ENCODE measurements around the gene TMEM243. TPM values are rescaled to one million over a fixed set of nuclear protein-coding genes. Genes with fewer than 3 reads are reported as not detected.

TMEM243 gene
- total and polyA plus RNA-seq, 2 experiments from 2014 or later, result 47.7 to 49.4 TPM

DNA sequence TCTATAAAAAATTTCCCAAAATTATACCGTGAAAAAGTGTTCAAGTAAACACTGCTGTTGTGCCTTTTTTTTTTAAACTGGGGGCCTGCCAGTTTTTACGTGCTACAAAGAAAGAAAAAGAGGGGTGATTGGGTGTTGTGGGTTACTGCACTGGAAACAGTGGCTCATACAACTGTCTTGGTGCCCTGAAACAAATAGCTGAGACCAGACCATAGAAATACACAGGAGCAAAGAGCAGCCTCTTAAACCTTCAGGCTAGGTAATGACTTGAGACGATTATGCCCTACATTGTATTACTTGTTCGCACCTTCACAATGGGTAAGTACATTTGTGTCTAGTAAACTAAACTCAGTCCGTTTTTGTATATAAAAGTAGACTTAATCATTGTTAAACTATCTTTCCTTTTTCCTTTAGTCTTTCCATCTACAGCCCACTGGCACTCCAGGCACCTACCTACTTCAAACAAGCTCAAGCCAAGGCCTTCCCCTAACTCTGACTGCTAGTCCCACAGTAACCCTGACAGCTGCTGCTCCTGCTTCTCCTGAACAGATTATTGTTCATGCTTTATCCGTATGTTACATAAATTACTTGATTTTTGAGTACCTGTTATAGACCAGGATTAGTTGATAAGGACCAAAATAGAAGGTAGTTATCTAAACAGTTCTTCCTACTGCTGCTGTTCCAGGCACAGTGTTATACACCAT, 26.6 kb downstream of the TMEM243 start:
- H3K27ac ChIP-seq, result no peak overlapping the region
- H3K4me1 ChIP-seq (ENCODE audit: insufficient read depth), result no peaks in the 10 kb centered on the region
- no peak overlapping the region for H3K4me3 ChIP-seq
- H3K4me2 ChIP-seq, result no peak overlapping the region
- TF ChIP-seq EZH2 (IDR thresholded peaks at IDR 0.05; ENCODE audit: borderline replicate concordance) (no peak), EZH2phosphoT487 (IDR thresholded peaks at IDR 0.05; ENCODE audit: low read depth, severe bottlenecking, unreplicated experiment) (no peak), CTCF (IDR thresholded peaks at IDR 0.05; ENCODE audit: poor library complexity) (no peak)
- no peaks in the 10 kb centered on the region for H4K20me1 ChIP-seq (ENCODE audit: insufficient read depth, poor library complexity, severe bottlenecking)
- no peaks in the 10 kb centered on the region for H3K79me2 ChIP-seq
- WGBS (ENCODE audit: low lambda C conversion rate, missing lambda C conversion rate), result 90% methylated on average over 6 of the region's 6 CpGs
- H3K36me3 ChIP-seq (replicated peaks; ENCODE audit: insufficient read depth, low read depth), result no peaks in the 10 kb centered on the region
- H2AFZ ChIP-seq, result no peak overlapping the region
- H3K9me3 ChIP-seq (ENCODE audit: low read depth), result no peaks in the 10 kb centered on the region
- H3K9me2 ChIP-seq (replicated peaks; ENCODE audit: insufficient read depth), result no peaks in the 10 kb centered on the region
- H3K27me3 ChIP-seq, result no peaks in the 10 kb centered on the region
- DNase-seq (ENCODE audit: low spot score), result no peak

DNA sequence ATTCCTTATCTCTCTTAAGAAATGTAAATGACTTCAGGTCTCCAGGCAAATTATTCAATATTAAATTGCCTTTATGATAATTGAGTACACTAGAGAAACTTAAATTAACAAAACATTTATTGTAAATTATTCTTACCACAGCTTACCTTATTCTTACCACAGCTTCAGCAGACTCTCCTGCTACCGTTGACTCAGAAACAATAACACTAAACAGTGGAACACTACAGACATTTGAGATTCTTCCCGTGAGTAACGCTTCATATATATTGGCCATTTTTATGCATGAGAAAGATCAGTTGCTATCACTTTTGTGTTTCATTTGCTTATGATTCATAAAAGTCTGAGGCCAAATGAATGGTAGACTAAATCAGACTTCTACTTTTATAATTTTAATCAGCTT, 28.7 kb downstream of the TMEM243 start:
- 94% methylated on average over 3 of the region's 3 CpGs for WGBS (ENCODE audit: low lambda C conversion rate, missing lambda C conversion rate)
- no peaks in the 10 kb centered on the region for H4K20me1 ChIP-seq (ENCODE audit: insufficient read depth, poor library complexity, severe bottlenecking)
- H3K9me3 ChIP-seq (ENCODE audit: low read depth), result no peaks in the 10 kb centered on the region
- H3K4me3 ChIP-seq, result no peak overlapping the region
- no peak for DNase-seq (ENCODE audit: low spot score)
- TF ChIP-seq EZH2 (IDR thresholded peaks at IDR 0.05; ENCODE audit: borderline replicate concordance), result no peak
- TF ChIP-seq CTCF (IDR thresholded peaks at IDR 0.05; ENCODE audit: poor library complexity), result no peak
- TF ChIP-seq EZH2phosphoT487 (IDR thresholded peaks at IDR 0.05; ENCODE audit: low read depth, severe bottlenecking, unreplicated experiment), result no peak
- no peaks in the 10 kb centered on the region for H3K9me2 ChIP-seq (replicated peaks; ENCODE audit: insufficient read depth)
- H3K27ac ChIP-seq, result no peak overlapping the region
- H3K36me3 ChIP-seq (replicated peaks; ENCODE audit: insufficient read depth, low read depth), result no peaks in the 10 kb centered on the region
- no peak overlapping the region for H3K4me2 ChIP-seq
- no peaks in the 10 kb centered on the region for H3K27me3 ChIP-seq
- H3K79me2 ChIP-seq, result no peaks in the 10 kb centered on the region
- no peaks in the 10 kb centered on the region for H3K4me1 ChIP-seq (ENCODE audit: insufficient read depth)
- no peak overlapping the region for H2AFZ ChIP-seq

DNA sequence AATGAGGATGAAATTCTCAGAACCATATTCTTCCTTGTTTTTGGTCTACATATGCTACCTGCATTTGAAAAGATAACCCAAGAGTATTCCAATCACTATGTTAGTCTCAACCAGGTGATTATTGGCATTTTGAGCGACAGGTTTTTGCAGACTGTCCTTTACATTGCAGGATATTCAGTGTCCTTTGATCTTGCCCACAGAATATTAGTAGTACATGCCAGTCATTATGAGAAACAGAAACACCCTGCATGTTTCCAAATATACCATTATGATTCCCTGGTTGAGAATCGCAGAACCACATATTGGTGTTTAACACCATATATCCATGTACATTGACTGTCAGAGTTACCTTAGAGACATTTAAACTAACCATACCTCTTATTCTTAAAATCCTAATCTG, 30.6 kb downstream of the TMEM243 start:
- Histone ChIP-seq H3K9me3 (ENCODE audit: low read depth) (no peaks in the 10 kb centered on the region), H3K4me3 (no peak overlapping the region), H3K4me2 (no peak overlapping the region), H3K9me2 (replicated peaks; ENCODE audit: insufficient read depth) (no peaks in the 10 kb centered on the region), H2AFZ (no peak overlapping the region), H4K20me1 (ENCODE audit: insufficient read depth, poor library complexity, severe bottlenecking) (no peaks in the 10 kb centered on the region), H3K27me3 (no peaks in the 10 kb centered on the region), H3K36me3 (replicated peaks; ENCODE audit: insufficient read depth, low read depth) (no peaks in the 10 kb centered on the region), H3K4me1 (ENCODE audit: insufficient read depth) (no peaks in the 10 kb centered on the region), H3K79me2 (no peaks in the 10 kb centered on the region), H3K27ac (no peak overlapping the region)
- WGBS (ENCODE audit: low lambda C conversion rate, missing lambda C conversion rate), result 100% methylated on average over 2 of the region's 2 CpGs
- no peak for DNase-seq (ENCODE audit: low spot score)
- TF ChIP-seq CTCF (IDR thresholded peaks at IDR 0.05; ENCODE audit: poor library complexity) (no peak), EZH2phosphoT487 (IDR thresholded peaks at IDR 0.05; ENCODE audit: low read depth, severe bottlenecking, unreplicated experiment) (no peak), EZH2 (IDR thresholded peaks at IDR 0.05; ENCODE audit: borderline replicate concordance) (no peak)
